Skeletal muscle satellite cell (primary cell): ENCODE measurements around the gene PLPPR1.

Experiments used
- H3K27me3 ChIP-seq: 2 replicates; pipeline ENCODE4 v1.7.0; 2013; ENCODE audit warnings: low read length; ENCODE audit not compliant: control insufficient read depth, insufficient read depth
- H3K36me3 ChIP-seq: 2 replicates; pipeline ENCODE4 v1.7.0; 2013; ENCODE audit warnings: mild to moderate bottlenecking, control low read depth, low read length; ENCODE audit not compliant: insufficient read depth
- H3K4me1 ChIP-seq: 2 replicates; pipeline ENCODE4 v1.7.0; 2013; ENCODE audit warnings: low read length; ENCODE audit not compliant: control insufficient read depth, insufficient read depth
- H3K4me2 ChIP-seq: 2 replicates; pipeline ENCODE4 v1.7.0; 2013; ENCODE audit warnings: mild to moderate bottlenecking, low read length
- H3K4me3 ChIP-seq: 2 replicates; pipeline ENCODE4 v1.7.0; 2013; ENCODE audit warnings: low read length
- H3K9ac ChIP-seq: 2 replicates; pipeline ENCODE4 v1.7.0; 2013; ENCODE audit warnings: mild to moderate bottlenecking, low read depth, low read length, moderate library complexity
- H3K9me3 ChIP-seq: replicated peaks from 2 replicates; pipeline ENCODE4 v1.7.0; 2013; ENCODE audit warnings: mild to moderate bottlenecking, control low read depth, low read length

Gene PLPPR1

DNA sequence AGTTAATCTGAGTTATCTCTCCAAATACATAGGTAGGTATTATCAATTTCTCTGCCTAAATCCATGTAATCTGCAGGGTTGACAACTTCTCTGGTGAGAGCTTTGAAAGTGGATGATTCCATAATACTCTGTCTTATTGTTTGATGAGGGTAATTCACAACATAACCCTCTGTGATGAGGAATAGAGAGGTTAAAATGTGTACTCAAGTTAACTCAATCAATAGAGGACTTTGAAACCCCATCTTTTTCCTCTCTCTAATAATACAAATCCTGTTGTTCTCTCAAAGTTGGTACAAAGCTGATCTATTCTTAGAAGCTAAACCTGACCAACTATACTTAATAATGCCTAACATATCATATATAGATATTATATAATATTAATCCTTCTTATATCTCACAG, 100.1 kb downstream of the PLPPR1 start:
- no peak overlapping the region for H3K4me2 ChIP-seq
- H3K36me3 ChIP-seq = no peaks in the 10 kb centered on the region
- no peak overlapping the region for H3K4me3 ChIP-seq
- H3K27me3 ChIP-seq = no peaks in the 10 kb centered on the region
- no peak overlapping the region for H3K9ac ChIP-seq
- no peaks in the 10 kb centered on the region for H3K9me3 ChIP-seq
- no peaks in the 10 kb centered on the region for H3K4me1 ChIP-seq

DNA sequence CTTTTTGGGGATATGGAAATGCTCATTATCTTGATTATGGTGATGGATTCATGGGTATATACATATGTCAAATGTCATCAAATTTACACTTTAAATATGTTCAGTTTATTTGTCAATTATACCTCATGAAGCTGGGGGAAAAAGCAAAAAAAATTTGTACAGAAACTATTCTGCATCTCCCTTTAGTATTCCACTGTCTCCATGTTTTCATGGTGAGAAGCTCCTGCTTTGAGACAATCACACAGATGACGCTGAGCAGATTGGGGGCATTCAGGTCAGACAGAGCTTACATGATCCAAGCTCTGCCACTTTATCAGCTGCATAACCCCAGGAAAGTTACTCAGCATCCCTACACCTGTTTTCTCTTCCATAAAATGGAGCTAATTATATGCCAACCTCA, 101.5 kb downstream of the PLPPR1 start:
- Histone ChIP-seq H3K9me3 (no peaks in the 10 kb centered on the region), H3K9ac (no peak overlapping the region), H3K4me3 (no peak overlapping the region), H3K4me2 (no peak overlapping the region), H3K27me3 (no peaks in the 10 kb centered on the region), H3K4me1 (no peaks in the 10 kb centered on the region), H3K36me3 (no peaks in the 10 kb centered on the region)

DNA sequence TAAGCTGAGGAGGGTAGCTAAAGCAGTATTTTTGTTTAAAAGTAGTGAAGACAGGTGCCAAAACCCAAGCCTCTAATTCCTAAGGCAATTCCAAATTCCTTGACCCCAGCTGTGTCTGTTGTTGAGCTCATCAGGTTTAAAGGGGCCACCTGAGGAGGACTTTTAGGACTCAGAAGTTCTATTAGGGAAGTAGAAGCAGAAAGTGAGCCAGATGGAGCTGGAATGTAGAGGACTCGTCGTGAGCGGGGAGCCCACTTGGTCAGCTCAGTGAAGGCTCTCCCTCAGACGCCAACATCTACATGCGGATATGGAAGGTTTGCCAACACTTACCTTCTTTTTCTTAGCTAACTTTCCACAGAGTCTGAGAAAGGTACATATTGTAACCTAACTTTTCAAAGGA, 102.8 kb downstream of the PLPPR1 start:
- Histone ChIP-seq H3K4me2 (no peak overlapping the region), H3K4me1 (no peaks in the 10 kb centered on the region), H3K4me3 (no peak overlapping the region), H3K9ac (no peak overlapping the region), H3K36me3 (no peaks in the 10 kb centered on the region), H3K9me3 (no peaks in the 10 kb centered on the region), H3K27me3 (no peaks in the 10 kb centered on the region)

DNA sequence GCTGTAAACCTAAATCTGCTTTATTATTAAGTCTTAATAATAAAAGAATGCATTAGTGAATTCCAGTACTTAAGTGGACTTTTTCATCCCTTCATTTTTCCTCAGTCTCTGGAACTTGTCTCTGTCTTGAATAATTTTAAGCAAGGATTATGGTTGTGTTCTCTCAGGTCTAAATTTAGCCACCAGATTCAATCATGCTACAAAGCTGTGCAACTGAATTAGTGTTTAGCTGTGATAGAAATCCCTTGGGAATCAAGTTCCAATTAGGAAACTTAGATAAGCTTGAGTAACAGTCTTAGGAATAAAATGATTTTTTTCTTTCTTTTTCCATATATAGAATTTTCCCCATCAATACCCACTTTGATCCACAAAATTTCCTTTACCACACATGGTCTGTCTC, 104.3 kb downstream of the PLPPR1 start:
- H3K4me2 ChIP-seq = no peak overlapping the region
- no peaks in the 10 kb centered on the region for H3K36me3 ChIP-seq
- H3K4me3 ChIP-seq = no peak overlapping the region
- no peak overlapping the region for H3K9ac ChIP-seq
- H3K4me1 ChIP-seq = no peaks in the 10 kb centered on the region
- no peaks in the 10 kb centered on the region for H3K27me3 ChIP-seq
- no peaks in the 10 kb centered on the region for H3K9me3 ChIP-seq

DNA sequence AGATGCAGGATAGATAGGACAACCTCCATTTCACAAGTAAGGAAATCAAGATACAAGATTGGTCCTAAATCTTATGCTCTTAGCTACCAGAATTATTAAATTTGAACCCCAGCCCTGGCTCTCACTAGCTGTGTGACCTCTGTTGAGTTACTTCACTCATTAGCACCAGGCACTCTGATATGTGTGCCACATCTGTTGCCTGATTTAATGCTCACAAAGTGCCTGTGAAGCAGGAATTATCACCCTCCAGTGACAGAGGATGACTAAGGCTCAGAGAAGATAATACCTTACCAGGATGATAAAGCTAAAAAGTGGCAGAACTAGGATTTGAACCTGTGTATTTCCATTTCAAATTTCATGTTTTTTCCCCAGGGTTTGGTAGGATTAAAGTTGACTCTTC, 110.0 kb downstream of the PLPPR1 start:
- no peaks in the 10 kb centered on the region for H3K36me3 ChIP-seq
- no peak overlapping the region for H3K4me2 ChIP-seq
- no peaks in the 10 kb centered on the region for H3K4me1 ChIP-seq
- no peak overlapping the region for H3K9ac ChIP-seq
- H3K9me3 ChIP-seq = no peaks in the 10 kb centered on the region
- H3K4me3 ChIP-seq = no peak overlapping the region
- no peaks in the 10 kb centered on the region for H3K27me3 ChIP-seq

DNA sequence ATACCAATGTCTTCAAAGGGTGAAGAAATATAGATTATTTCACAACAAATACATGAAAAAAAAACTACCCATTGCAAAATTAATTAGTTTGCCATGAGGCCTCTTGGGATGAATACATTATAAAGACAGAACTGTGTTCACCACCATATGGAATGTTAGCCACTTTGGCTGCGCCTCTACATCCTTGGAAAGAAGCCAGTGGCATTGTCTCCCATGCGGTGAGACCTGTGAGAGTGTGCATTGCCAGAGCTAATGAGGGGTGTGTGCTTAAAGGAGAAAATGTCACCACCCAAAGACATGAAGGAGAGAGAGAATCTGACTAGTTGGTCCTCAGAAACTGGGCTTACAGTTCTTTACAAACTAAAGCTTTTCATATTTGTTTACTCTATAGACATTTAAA, 110.6 kb downstream of the PLPPR1 start:
- no peaks in the 10 kb centered on the region for H3K27me3 ChIP-seq
- no peak overlapping the region for H3K4me2 ChIP-seq
- H3K36me3 ChIP-seq = no peaks in the 10 kb centered on the region
- no peak overlapping the region for H3K4me3 ChIP-seq
- no peak overlapping the region for H3K9ac ChIP-seq
- no peaks in the 10 kb centered on the region for H3K4me1 ChIP-seq
- no peaks in the 10 kb centered on the region for H3K9me3 ChIP-seq

DNA sequence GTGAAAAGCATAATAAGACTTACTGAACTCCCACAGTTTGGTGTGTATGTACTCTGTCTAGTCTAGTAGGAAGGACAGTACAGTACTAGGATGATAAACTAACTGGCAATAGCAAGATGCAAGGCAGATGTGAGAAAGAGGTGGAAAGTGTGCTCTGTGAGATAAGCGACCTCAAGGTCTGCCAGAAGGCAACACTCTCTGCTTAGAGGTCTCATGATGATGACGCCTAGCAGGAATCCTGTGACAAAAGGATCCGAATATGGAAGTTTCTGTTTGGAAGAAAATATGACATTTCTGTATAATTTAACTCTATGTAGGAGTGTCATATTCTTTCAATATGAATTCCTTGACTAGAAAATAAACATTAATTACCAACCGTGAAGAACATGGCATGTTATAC, 112.2 kb downstream of the PLPPR1 start:
- H3K27me3 ChIP-seq = no peaks in the 10 kb centered on the region
- no peaks in the 10 kb centered on the region for H3K4me1 ChIP-seq
- no peaks in the 10 kb centered on the region for H3K36me3 ChIP-seq

DNA sequence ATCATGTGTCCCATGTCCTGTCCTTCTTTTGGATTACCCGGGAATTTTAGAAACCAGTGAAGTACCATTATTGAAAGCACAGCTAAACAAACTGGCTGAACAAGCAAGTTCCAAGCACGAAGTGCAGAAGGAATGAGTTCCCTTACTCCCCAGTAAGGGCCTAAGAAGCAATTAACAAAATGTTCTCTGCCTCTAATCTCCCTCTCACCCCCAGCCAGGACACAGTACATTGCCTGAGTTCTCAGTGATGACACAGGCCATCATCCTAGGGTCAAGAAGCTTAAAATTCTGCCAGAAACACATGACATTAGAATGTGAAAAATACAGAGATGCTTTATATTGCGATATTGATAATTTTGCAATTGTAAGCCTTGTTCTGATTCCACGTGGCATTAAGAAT, 118.0 kb downstream of the PLPPR1 start:
- H3K36me3 ChIP-seq = no peaks in the 10 kb centered on the region
- H3K9ac ChIP-seq = no peak overlapping the region
- no peak overlapping the region for H3K4me3 ChIP-seq
- no peak overlapping the region for H3K4me2 ChIP-seq
- H3K27me3 ChIP-seq = no peaks in the 10 kb centered on the region
- H3K9me3 ChIP-seq = no peaks in the 10 kb centered on the region
- no peaks in the 10 kb centered on the region for H3K4me1 ChIP-seq

More for the DNA sequence above, 112.2 kb downstream of the PLPPR1 start:
- H3K4me3 ChIP-seq = no peak overlapping the region
- H3K9me3 ChIP-seq = no peaks in the 10 kb centered on the region
- H3K9ac ChIP-seq = no peak overlapping the region
- no peak overlapping the region for H3K4me2 ChIP-seq

DNA sequence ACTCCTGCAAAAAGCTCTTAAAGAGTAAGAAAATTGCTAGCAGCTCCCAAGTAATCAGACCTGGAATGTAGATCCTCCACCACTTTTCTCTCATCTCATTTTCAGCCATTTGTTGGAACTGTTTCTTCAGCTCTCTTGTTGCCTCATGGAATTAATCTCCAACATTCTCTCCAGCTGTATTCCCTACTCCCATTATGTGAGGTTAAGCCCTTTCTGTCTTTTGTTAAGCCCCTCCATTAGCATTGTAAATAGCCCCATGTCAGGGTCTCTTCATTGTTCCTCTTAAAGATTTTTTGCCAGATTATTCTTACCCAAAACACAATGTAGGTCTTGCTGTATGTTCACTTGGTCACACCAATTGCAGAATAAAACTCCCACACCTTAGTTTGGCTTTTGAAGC, 119.8 kb downstream of the PLPPR1 start:
- no peak overlapping the region for H3K4me3 ChIP-seq
- no peak overlapping the region for H3K9ac ChIP-seq
- no peaks in the 10 kb centered on the region for H3K9me3 ChIP-seq
- no peak overlapping the region for H3K4me2 ChIP-seq
- no peaks in the 10 kb centered on the region for H3K4me1 ChIP-seq
- H3K36me3 ChIP-seq = no peaks in the 10 kb centered on the region
- H3K27me3 ChIP-seq = no peaks in the 10 kb centered on the region

DNA sequence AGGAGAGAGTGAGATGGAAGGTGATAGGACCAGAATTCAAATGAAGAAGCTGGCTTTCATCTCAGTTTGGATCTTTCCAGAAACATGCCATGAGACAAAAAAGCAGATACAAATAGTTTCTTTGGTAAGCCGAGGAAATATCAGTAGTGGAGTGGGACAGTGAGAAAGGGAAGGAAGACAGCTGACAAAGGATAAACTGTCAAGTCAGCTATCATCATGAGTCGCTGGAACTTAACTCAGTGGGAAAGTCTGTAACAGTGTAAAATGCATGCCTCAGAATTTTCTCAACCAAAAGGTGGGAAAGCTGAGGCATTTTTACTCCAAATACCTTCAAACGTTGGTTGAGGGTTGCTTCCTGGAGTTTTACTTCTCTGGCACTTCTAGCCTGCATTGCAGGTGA, 129.8 kb downstream of the PLPPR1 start:
- H3K4me2 ChIP-seq = no peak overlapping the region
- no peaks in the 10 kb centered on the region for H3K9me3 ChIP-seq
- no peak overlapping the region for H3K4me3 ChIP-seq
- no peaks in the 10 kb centered on the region for H3K36me3 ChIP-seq
- H3K4me1 ChIP-seq = no peaks in the 10 kb centered on the region
- H3K27me3 ChIP-seq = no peaks in the 10 kb centered on the region
- H3K9ac ChIP-seq = no peak overlapping the region

DNA sequence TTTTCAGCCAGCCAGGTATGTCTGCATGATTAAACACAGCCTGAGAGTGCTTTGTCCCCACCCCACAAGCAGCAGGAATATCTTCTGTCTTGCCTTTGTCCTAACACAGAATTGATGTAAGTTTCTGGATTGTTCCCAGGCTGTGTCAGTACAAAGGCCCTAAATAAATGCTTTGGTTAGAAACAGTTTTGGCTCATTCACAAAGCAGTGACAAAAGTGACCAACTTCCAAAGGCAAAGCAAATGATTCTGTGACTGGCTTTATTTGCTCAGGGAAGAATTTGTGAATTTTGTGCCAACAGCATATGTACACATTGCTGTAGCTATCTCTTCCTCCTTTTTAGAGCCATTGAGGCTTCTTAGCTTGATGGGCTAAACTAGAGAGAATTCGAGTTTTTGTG, 133.7 kb downstream of the PLPPR1 start:
- Histone ChIP-seq H3K9ac (no peak overlapping the region), H3K4me1 (no peaks in the 10 kb centered on the region), H3K9me3 (no peaks in the 10 kb centered on the region), H3K4me2 (no peak overlapping the region), H3K36me3 (no peaks in the 10 kb centered on the region), H3K27me3 (no peaks in the 10 kb centered on the region), H3K4me3 (no peak overlapping the region)

DNA sequence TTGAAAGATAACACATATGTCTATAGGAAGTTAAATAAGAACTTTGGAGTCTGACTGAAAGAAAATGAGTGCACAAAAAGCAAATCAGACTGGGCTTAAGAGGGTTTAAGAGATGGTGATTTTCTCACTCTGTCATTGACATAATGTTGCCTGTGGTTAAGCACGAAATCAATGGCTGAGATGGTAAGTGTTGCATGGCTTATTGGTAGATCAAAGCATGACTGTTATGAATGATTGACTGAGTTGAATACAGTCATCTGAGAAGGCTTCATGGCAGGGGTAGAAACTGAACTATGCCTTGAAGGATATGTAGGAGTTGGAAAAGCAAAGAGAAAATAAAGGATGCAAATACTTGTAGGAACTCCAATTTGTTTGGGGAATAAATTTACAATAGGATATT, 136.6 kb downstream of the PLPPR1 start:
- Histone ChIP-seq H3K9me3 (no peaks in the 10 kb centered on the region), H3K4me2 (no peak overlapping the region), H3K36me3 (no peaks in the 10 kb centered on the region), H3K4me3 (no peak overlapping the region), H3K4me1 (no peaks in the 10 kb centered on the region), H3K27me3 (no peaks in the 10 kb centered on the region), H3K9ac (no peak overlapping the region)
